ENCODE data around the gene MED12L.

- TF ChIP-seq CTCF (IDR thresholded peaks at IDR 0.05) (no peak), POLR2A (IDR thresholded peaks at IDR 0.05) (no peak)
These were observed 220.8 kb downstream of the MED12L start for GRCh38 chr3:151306168-151306810.

All from thyroid gland (tissue), 4 donors.